ENCODE data around the gene ANKS1A. TPM values are rescaled to one million over a fixed set of nuclear protein-coding genes. Genes with fewer than 3 reads are reported as not detected.

Gene ANKS1A
- total RNA-seq, 1 experiment from 2014 or later = 28.5 TPM

DNA sequence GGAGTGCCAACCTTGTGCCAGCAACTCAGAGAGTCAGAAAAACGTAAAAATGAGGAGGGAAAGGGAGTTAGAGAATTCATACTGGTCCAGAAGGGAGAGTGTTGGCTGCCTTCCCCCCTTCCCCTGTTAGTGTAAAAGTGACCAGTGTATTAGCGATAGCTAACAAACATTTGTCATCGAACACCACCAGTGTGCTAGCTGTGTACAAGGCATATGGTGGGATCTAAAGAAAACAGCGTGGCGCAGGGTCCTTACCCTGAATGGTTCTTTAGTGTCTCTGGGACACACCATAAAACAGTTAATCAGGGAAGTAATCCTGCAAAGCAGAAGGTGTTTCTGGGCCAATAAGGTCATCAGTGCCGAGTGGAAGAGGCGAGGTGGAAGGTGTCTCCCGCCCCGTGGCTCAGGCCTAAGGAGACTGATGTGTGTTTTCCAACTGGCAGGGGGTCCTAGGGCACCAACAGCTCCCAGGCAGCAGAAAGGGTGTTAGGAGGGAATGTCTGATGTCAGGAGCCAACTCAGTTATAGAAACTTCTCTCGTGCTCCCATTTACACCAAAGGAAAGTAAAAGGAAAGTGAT, 160.2 kb downstream of the ANKS1A start:
- Histone ChIP-seq H3K36me3 (ENCODE audit: low read depth) (no peaks in the 10 kb centered on the region), H3K79me2 (ENCODE audit: low read depth) (no peaks in the 10 kb centered on the region), H4K20me1 (ENCODE audit: insufficient read depth) (0 out of 2 replicates have a peak, but pooled peaks cover 4% of the 10 kb centered on the region), H2AFZ (no peak overlapping the region), H3K27ac (no peak overlapping the region), H3K4me2 (no peak overlapping the region), H3K4me3 (no peak overlapping the region), H3K9me3 (ENCODE audit: insufficient read depth, low read depth) (no peaks in the 10 kb centered on the region), H3K4me1 (replicated peaks; ENCODE audit: insufficient read depth) (0 out of 2 replicates have a peak, but pooled peaks cover 6% of the 10 kb centered on the region), H3K27me3 (ENCODE audit: insufficient read depth, low read depth) (no peaks in the 10 kb centered on the region), H3F3A (ENCODE audit: insufficient read depth, low read depth) (peaks cover 4% of the 10 kb centered on the region; the same call in 1 of the 2 replicates), H3K9me2 (ENCODE audit: insufficient read depth) (no peaks in the 10 kb centered on the region)
- BruUV-seq (replicated peaks) = no TSS peak
- ChIA-PET POLR2A (ENCODE audit: unreplicated experiment) (no interaction called here), CTCF (no interaction called here)
- intact Hi-C loops (cut with micrococcal nuclease; ENCODE audit: unreplicated experiment) = no loop called here
- no peak for TF ChIP-seq EZH2 (IDR thresholded peaks at IDR 0.05; ENCODE audit: low read depth)
- TF ChIP-seq, protein P1, sequence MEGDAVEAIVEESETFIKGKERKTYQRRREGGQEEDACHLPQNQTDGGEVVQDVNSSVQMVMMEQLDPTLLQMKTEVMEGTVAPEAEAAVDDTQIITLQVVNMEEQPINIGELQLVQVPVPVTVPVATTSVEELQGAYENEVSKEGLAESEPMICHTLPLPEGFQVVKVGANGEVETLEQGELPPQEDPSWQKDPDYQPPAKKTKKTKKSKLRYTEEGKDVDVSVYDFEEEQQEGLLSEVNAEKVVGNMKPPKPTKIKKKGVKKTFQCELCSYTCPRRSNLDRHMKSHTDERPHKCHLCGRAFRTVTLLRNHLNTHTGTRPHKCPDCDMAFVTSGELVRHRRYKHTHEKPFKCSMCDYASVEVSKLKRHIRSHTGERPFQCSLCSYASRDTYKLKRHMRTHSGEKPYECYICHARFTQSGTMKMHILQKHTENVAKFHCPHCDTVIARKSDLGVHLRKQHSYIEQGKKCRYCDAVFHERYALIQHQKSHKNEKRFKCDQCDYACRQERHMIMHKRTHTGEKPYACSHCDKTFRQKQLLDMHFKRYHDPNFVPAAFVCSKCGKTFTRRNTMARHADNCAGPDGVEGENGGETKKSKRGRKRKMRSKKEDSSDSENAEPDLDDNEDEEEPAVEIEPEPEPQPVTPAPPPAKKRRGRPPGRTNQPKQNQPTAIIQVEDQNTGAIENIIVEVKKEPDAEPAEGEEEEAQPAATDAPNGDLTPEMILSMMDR (conservative IDR thresholded peaks at IDR 0.05) = no peak
- DNase-seq = no peak

DNA sequence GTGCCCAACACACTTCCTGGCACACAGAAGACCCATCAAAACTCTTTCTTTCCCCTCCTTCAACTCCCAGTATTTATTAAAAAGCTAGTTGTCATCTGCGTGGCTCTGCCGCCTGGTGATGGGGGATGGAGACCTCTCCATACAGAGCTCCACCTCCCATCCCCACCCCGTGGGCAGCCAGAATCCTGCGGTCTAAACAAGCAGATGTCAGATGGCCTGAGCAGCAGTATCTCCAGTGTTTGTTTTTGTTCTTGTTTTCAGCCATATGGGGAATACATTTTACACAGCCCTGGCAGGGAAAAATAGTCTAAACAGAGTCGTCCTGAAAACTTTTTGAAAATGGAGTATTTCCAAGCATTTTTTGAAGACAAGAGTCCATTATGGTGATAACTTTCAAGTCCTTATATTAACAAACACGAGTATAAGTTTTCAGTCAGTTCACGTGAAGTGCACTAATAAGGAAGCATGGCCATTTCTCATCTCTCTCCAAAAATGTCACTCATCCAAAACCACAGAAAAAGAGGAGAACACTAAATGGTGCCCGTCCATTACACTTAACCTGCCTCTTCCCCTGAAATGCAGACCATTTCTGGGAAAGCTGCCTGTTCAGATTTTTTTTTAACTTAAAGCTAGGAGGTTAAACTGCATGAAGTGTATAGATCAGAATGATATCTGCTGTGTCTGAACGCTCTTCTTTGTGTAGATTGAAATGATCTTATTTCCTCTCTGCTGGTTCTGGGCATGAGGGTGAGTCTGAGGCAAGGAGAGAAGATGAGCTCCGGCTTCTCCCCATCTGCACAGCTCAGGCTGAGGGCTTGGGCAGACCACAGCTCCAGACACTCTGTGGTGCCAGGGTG, 161.1 kb downstream of the ANKS1A start:
- Histone ChIP-seq H4K20me1 (ENCODE audit: insufficient read depth) (0 out of 2 replicates have a peak, but pooled peaks cover 4% of the 10 kb centered on the region), H3K4me2 (no peak overlapping the region), H3K9me2 (ENCODE audit: insufficient read depth) (no peaks in the 10 kb centered on the region), H3K4me1 (replicated peaks; ENCODE audit: insufficient read depth) (0 out of 2 replicates have a peak, but pooled peaks cover 6% of the 10 kb centered on the region), H3K79me2 (ENCODE audit: low read depth) (no peaks in the 10 kb centered on the region), H3K27me3 (ENCODE audit: insufficient read depth, low read depth) (no peaks in the 10 kb centered on the region), H3K27ac (no peak overlapping the region), H3K36me3 (ENCODE audit: low read depth) (no peaks in the 10 kb centered on the region), H2AFZ (no peak overlapping the region), H3K4me3 (no peak overlapping the region), H3F3A (ENCODE audit: insufficient read depth, low read depth) (peaks cover 4% of the 10 kb centered on the region; the same call in 1 of the 2 replicates), H3K9me3 (ENCODE audit: insufficient read depth, low read depth) (no peaks in the 10 kb centered on the region)
- ChIA-PET POLR2A (ENCODE audit: unreplicated experiment) (no interaction called here), CTCF (no interaction called here)
- intact Hi-C loops (cut with micrococcal nuclease; ENCODE audit: unreplicated experiment) = no loop called here
- TF ChIP-seq, protein P1 (conservative IDR thresholded peaks at IDR 0.05) = no peak
- TF ChIP-seq EZH2 (IDR thresholded peaks at IDR 0.05; ENCODE audit: low read depth) = no peak
- no TSS peak for BruUV-seq (replicated peaks)
- no peak for DNase-seq

DNA sequence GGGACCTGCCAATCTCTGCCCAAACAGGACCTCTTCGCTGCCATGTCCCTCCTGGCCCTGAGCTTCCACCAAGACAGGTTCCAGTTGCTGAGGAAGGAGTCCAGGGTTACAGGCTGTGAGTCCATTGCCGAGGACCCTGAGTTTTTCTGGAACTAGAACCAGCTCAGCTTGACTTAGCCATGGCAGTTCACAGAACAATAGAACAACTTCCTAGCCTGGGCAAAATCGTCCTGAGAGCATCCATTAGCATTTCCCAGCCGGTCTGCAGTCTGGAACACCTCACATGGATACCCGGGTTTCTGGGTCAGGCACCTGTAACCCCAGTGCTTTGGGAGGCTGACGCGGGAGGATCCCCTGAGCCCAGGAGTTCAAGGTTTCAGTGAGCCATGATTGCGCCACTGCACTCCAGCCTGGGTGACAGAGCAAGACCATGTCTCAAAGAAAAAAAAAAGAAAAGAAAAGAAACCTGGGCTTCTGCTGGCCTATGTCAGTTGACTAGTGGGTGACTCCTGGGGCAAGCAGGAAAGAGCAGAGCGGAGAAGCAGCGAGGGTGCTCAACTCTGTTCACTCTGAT, 161.8 kb downstream of the ANKS1A start:
- Histone ChIP-seq H3K79me2 (ENCODE audit: low read depth) (no peaks in the 10 kb centered on the region), H4K20me1 (ENCODE audit: insufficient read depth) (0 out of 2 replicates have a peak, but pooled peaks cover 4% of the 10 kb centered on the region), H3K9me3 (ENCODE audit: insufficient read depth, low read depth) (no peaks in the 10 kb centered on the region), H3K36me3 (ENCODE audit: low read depth) (no peaks in the 10 kb centered on the region), H3K27me3 (ENCODE audit: insufficient read depth, low read depth) (no peaks in the 10 kb centered on the region), H3K4me2 (no peak overlapping the region), H3K4me1 (replicated peaks; ENCODE audit: insufficient read depth) (0 out of 2 replicates have a peak, but pooled peaks cover 6% of the 10 kb centered on the region), H2AFZ (no peak overlapping the region), H3K9me2 (ENCODE audit: insufficient read depth) (no peaks in the 10 kb centered on the region), H3F3A (ENCODE audit: insufficient read depth, low read depth) (peaks cover 4% of the 10 kb centered on the region; the same call in 1 of the 2 replicates), H3K4me3 (no peak overlapping the region), H3K27ac (no peak overlapping the region)
- ChIA-PET CTCF (no interaction called here), POLR2A (ENCODE audit: unreplicated experiment) (no interaction called here)
- DNase-seq = no peak
- intact Hi-C loops (cut with micrococcal nuclease; ENCODE audit: unreplicated experiment) = no loop called here
- TF ChIP-seq EZH2 (IDR thresholded peaks at IDR 0.05; ENCODE audit: low read depth) = no peak
- TF ChIP-seq, protein P1 (conservative IDR thresholded peaks at IDR 0.05) = no peak
- BruUV-seq (replicated peaks) = no TSS peak

All from PC-9 (cell line).